ENCODE data around the gene FBXL7.

Gene FBXL7

DNA sequence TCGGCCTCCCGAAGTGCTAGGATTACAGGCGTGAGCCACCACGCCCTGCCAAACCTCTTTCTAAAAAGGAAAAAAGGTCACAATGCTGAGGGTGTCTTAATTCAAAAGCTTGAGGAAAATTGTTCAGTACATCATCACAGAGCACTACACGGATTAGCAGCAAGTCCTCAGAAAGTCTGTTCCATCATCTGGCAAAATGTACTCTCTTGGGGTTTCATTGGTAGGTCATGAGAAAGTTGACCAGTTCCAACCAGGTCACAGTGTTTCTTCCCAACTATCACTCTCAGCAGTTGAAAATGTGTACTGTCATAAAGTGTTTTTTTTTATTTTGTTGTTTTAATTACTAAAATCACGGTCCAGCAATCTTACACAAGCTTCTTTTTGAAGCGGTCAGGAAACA is 299.6 kb downstream of the FBXL7 start:
- TF ChIP-seq, protein P1, sequence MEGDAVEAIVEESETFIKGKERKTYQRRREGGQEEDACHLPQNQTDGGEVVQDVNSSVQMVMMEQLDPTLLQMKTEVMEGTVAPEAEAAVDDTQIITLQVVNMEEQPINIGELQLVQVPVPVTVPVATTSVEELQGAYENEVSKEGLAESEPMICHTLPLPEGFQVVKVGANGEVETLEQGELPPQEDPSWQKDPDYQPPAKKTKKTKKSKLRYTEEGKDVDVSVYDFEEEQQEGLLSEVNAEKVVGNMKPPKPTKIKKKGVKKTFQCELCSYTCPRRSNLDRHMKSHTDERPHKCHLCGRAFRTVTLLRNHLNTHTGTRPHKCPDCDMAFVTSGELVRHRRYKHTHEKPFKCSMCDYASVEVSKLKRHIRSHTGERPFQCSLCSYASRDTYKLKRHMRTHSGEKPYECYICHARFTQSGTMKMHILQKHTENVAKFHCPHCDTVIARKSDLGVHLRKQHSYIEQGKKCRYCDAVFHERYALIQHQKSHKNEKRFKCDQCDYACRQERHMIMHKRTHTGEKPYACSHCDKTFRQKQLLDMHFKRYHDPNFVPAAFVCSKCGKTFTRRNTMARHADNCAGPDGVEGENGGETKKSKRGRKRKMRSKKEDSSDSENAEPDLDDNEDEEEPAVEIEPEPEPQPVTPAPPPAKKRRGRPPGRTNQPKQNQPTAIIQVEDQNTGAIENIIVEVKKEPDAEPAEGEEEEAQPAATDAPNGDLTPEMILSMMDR (IDR thresholded peaks at IDR 0.05; ENCODE audit: low read depth, low read length, missing control alignments) = no peak
- DNase-seq (ENCODE audit: extremely low read depth, low read depth) = no peak
- H3K4me3 ChIP-seq (replicated peaks; ENCODE audit: low read depth, low read length) = no peak overlapping the region

DNA sequence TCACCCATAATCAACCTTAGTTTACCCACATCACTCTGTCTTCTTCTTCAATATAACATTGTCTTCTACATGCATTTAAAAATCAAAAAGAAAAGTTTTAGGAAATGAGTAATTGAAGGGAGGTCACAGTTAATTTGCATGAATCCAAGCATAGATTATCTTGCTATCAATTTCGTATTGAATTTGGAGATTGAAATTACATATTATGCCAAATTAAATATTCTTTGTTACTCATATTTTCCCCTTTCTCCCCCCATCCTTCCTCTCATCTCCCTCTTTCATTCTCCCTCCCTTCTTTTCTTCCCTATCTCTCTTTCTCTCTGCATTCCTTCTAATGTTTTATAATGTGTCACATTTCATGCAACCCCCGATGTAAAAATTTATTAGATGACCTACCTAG is 303.3 kb downstream of the FBXL7 start:
- no peak for DNase-seq (ENCODE audit: extremely low read depth, low read depth)
- TF ChIP-seq, protein P1 (IDR thresholded peaks at IDR 0.05; ENCODE audit: low read depth, low read length, missing control alignments) = no peak
- no peak overlapping the region for H3K4me3 ChIP-seq (replicated peaks; ENCODE audit: low read depth, low read length)

DNA sequence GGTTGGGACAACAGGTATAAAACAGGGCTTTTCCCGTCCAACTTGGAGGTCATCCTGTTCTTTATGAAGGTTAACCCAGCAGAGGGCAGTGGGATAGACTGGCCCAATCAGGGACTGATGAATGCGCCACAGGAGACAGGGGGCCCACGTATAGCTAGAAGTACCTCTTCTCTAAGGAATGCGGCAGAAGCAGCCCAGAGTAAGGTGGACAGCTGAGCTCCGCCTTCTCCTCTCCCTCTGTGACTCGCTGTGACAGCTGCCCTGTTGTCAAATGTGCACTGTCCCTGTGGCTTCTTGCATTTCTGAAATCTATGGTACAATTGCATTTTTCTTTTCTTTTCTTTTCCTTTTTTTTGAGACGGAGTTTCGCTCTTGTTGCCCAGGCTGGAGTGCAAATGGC is 306.6 kb downstream of the FBXL7 start:
- H3K4me3 ChIP-seq (replicated peaks; ENCODE audit: low read depth, low read length) = no peak overlapping the region
- TF ChIP-seq, protein P1 (IDR thresholded peaks at IDR 0.05; ENCODE audit: low read depth, low read length, missing control alignments) = no peak
- no peak for DNase-seq (ENCODE audit: extremely low read depth, low read depth)

DNA sequence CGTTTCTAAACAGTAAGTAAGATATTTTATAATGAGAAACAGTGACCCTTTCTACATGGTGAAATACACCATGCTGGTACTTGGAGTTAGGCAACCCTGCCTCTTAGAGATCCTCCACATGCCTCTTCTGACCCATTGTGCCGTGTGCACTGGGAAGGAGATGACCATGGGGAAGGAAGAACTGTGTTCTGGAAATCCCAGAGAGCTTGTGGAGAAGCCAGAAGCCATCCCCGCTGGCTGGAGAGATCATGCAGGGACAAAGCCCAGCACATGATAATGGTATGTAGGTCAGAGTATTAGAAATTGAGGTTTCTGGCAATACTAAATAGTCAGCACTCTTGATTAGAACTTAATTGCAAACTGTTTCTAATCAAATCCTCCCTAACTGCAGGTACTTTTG is 307.3 kb downstream of the FBXL7 start:
- TF ChIP-seq, protein P1 (IDR thresholded peaks at IDR 0.05; ENCODE audit: low read depth, low read length, missing control alignments) = no peak
- DNase-seq (ENCODE audit: extremely low read depth, low read depth) = no peak
- H3K4me3 ChIP-seq (replicated peaks; ENCODE audit: low read depth, low read length) = no peak overlapping the region

DNA sequence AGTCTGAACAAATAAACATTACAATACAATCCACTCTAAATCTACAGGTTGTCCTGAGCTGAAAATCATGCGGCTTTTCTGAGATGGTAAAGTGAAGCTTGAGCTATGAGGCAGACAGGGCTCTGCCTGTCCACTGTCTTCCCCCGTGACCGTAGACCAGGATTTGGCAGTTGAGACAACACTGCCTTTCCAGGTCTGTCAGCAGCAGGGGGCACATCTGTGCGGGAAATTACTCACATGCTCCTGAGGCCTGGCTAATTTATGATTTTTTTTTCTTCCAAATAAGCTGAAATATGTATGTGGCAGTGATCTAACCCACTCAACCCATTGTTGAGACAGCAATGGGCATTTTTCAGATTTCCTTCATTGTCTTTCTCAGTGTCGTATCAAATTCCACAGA is 307.9 kb downstream of the FBXL7 start:
- no peak overlapping the region for H3K4me3 ChIP-seq (replicated peaks; ENCODE audit: low read depth, low read length)
- no peak for DNase-seq (ENCODE audit: extremely low read depth, low read depth)

DNA sequence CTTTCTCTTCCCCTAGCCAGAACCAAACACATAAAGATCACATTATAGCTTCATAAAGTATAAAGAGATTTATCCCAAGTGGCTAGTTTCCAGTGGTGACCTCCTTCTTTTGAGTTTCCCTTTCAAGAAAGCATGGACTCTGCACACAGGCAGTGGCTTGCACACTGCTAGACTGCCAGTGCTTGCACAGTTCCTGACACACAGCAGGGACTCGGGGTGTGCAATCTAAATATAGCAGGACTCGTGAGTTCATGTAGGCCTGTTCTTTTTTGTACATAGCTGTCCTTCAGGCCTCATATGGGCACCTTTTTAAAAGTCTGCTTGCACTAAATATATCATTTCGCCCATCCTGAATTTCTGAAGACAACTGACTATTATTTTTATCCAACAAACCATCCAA is 308.6 kb downstream of the FBXL7 start:
- TF ChIP-seq, protein P1 (IDR thresholded peaks at IDR 0.05; ENCODE audit: low read depth, low read length, missing control alignments) = no peak
- DNase-seq (ENCODE audit: extremely low read depth, low read depth) = no peak
- no peak overlapping the region for H3K4me3 ChIP-seq (replicated peaks; ENCODE audit: low read depth, low read length)

More for the DNA sequence above, 307.9 kb downstream of the FBXL7 start:
- TF ChIP-seq, protein P1 (IDR thresholded peaks at IDR 0.05; ENCODE audit: low read depth, low read length, missing control alignments) = peak; percentile 30

DNA sequence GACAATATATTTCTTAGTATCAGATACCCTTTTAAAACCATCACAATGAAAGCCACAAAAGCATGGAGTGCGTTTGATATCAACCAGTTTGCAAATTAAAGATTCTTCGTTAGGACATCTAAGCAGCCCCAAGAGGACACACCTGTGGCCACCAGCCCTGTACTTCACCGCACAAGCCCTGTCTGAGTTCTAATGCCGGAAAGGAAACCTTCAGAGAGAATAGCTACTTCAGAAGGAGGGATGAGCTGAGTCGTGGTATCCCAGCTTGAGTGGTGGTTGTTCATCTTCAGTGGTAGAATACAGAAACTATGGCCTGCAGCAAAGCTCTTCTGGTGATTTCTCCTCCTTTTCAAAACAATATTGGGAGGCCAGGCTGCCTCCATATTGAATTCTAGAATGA is 319.6 kb downstream of the FBXL7 start:
- H3K4me3 ChIP-seq (replicated peaks; ENCODE audit: low read depth, low read length) = no peak overlapping the region
- TF ChIP-seq, protein P1 (IDR thresholded peaks at IDR 0.05; ENCODE audit: low read depth, low read length, missing control alignments) = no peak
- DNase-seq (ENCODE audit: extremely low read depth, low read depth) = no peak
